K562 (cell line): ENCODE results near the gene RBM12. TPM values are rescaled to one million over a fixed set of nuclear protein-coding genes. Genes with fewer than 3 reads are reported as not detected.
A peak's percentile ranks its signal among the peaks of the same experiment; 100 is the strongest.

Experiments used
- BRD4 ChIP-seq: fragments of 200-600 bp; sonication (generic); IDR thresholded peaks from 2 replicates; pipeline ENCODE4 v1.6.1; 2017; ENCODE audit warnings: inconsistent platforms
- COPS2 ChIP-seq: fragments of 450-650 bp; conservative IDR thresholded peaks from 2 replicates; pipeline ENCODE4 v1.6.1; 2016; ENCODE audit warnings: mild to moderate bottlenecking, moderate library complexity
- GTF2A2 ChIP-seq: IDR thresholded peaks from 2 replicates; pipeline ENCODE4 v1.6.1; 2016; ENCODE audit warnings: mild to moderate bottlenecking, missing genetic modification characterization, missing compliant biosample characterization
- HCFC1 ChIP-seq: IDR thresholded peaks from 2 replicates; pipeline ENCODE4 v1.6.1; 2012; ENCODE audit warnings: low read depth, low read length, improper control_type of control experiment
- L3MBTL2 ChIP-seq: fragments of 450-650 bp; IDR thresholded peaks from 2 replicates; pipeline ENCODE4 v1.6.1; 2016; ENCODE audit warnings: mild to moderate bottlenecking, moderate library complexity
- LARP7 ChIP-seq: fragments of 450-650 bp; IDR thresholded peaks from 2 replicates; pipeline ENCODE4 v1.6.1; 2016
- NCOR1 ChIP-seq: fragments of 450-650 bp; IDR thresholded peaks from 2 replicates; pipeline ENCODE4 v1.6.1; 2016; ENCODE audit warnings: mild to moderate bottlenecking, moderate library complexity
- OTX1 ChIP-seq: fragments of 450-650 bp; formaldehyde crosslinking; IDR thresholded peaks from 2 replicates; pipeline ENCODE4 v1.4.0; 2022; ENCODE audit warnings: mild to moderate bottlenecking
- PCBP2 ChIP-seq: fragments of 200-400 bp; formaldehyde crosslinking; IDR thresholded peaks from 2 replicates; pipeline ENCODE4 v1.6.1; 2018; ENCODE audit warnings: low read length, low read depth, mild to moderate bottlenecking, moderate library complexity; ENCODE audit not compliant: poor library complexity, severe bottlenecking
- RNF2 ChIP-seq: sonication (generic); IDR thresholded peaks from 2 replicates; pipeline ENCODE4 v1.6.1; 2016
- SMAD4 ChIP-seq: fragments of 250-450 bp; sonication (Bioruptor Pico); conservative IDR thresholded peaks from 2 replicates; pipeline ENCODE4 v1.8.0; 2021; ENCODE audit warnings: inconsistent platforms, mild to moderate bottlenecking, moderate library complexity
- SUPT5H ChIP-seq: fragments of 450-650 bp; IDR thresholded peaks from 2 replicates; pipeline ENCODE4 v1.6.1; 2016
- TAF1 ChIP-seq: IDR thresholded peaks from 2 replicates; pipeline ENCODE4 v1.6.1; 2011; ENCODE audit warnings: mild to moderate bottlenecking, low read length, moderate library complexity; ENCODE audit not compliant: insufficient read depth, control insufficient read depth, severe bottlenecking; ENCODE audit errors: extremely low read depth
- ZNF134 ChIP-seq: fragments of 250-450 bp; sonication (Bioruptor Pico); conservative IDR thresholded peaks from 2 replicates; pipeline ENCODE4 v1.4.0; 2020
- ZNF174 ChIP-seq: fragments of 250-450 bp; sonication (Bioruptor Pico); IDR thresholded peaks from 2 replicates; pipeline ENCODE4 v1.4.0; 2020; ENCODE audit warnings: mild to moderate bottlenecking
- polyA plus RNA-seq, 8 experiments: library from polyadenylated mRNA; depleted of rRNA in 4 of 8; stranded (reverse) in 5 of 8; unstranded in 3 of 8; fragments of >200 nt; fragmentation: Nextera tagmentation in 2 of 8; fragmentation: Illumina TruSeq in 1 of 8; extraction: Ambion mirVana in 2 of 8; extraction: Trizol in 1 of 8; gene quantifications; 2 replicates each; pipeline versions ENCODE4 v1.2.1 to v1.2.3, GENCODE V29; 2011 to 2014; ENCODE audit warnings: inconsistent platforms in 1 of 8, missing spikeins in 1 of 8
- total RNA-seq, 7 experiments: library from RNA; depleted of rRNA in 6 of 7; stranded (reverse); fragments of >200 nt in 6 of 7; fragmentation: Illumina TruSeq in 2 of 7; extraction: Trizol in 2 of 7; gene quantifications; 2 replicates each; pipeline versions ENCODE4 v1.2.1 to v1.2.3, GENCODE V29; 2011 to 2021; ENCODE audit warnings: low replicate concordance in 1 of 7
- TF ChIP-seq, protein P1 (sequence below): fragments of 250-450 bp; sonication (Bioruptor Pico); IDR thresholded peaks from 2 replicates; pipeline ENCODE4 v1.8.0; 2022; ENCODE audit warnings: moderate library complexity, mild to moderate bottlenecking, inconsistent platforms
- TF ChIP-seq, protein P2 (sequence below), 3 experiments: fragments of 200-800 bp in 1 of 3; fragments of 250-450 bp in 1 of 3; fragments of 450-650 bp in 1 of 3; sonication (Bioruptor Pico) in 1 of 3; sonication (Bioruptor generic) in 1 of 3; formaldehyde crosslinking in 1 of 3; IDR thresholded peaks; 2 replicates each; pipeline versions ENCODE4 v1.6.1 to v1.8.0; 2016 to 2022; ENCODE audit warnings: mild to moderate bottlenecking in 2 of 3, missing genetic modification characterization in 2 of 3, missing compliant biosample characterization in 1 of 3, moderate library complexity in 1 of 3
- TF ChIP-seq, protein P3 (sequence below): IDR thresholded peaks from 2 replicates; pipeline ENCODE4 v1.6.1; 2011; ENCODE audit warnings: borderline replicate concordance, low read depth, mild to moderate bottlenecking, moderate library complexity, low read length; ENCODE audit not compliant: insufficient read depth, poor library complexity, severe bottlenecking
- TF ChIP-seq, protein P4 (sequence below): sonication (generic); formaldehyde crosslinking; IDR thresholded peaks from 2 replicates; pipeline ENCODE4 v1.8.0; 2022; ENCODE audit warnings: missing genetic modification reagents, mild to moderate bottlenecking, moderate library complexity, borderline replicate concordance

RBM12 gene
- total and polyA plus RNA-seq, 9 of the 15 experiments (the other 6 are each of a cell fraction or from before 2014, with no cell fraction given): 5.0 to 162 (median 73.3) TPM

DNA sequence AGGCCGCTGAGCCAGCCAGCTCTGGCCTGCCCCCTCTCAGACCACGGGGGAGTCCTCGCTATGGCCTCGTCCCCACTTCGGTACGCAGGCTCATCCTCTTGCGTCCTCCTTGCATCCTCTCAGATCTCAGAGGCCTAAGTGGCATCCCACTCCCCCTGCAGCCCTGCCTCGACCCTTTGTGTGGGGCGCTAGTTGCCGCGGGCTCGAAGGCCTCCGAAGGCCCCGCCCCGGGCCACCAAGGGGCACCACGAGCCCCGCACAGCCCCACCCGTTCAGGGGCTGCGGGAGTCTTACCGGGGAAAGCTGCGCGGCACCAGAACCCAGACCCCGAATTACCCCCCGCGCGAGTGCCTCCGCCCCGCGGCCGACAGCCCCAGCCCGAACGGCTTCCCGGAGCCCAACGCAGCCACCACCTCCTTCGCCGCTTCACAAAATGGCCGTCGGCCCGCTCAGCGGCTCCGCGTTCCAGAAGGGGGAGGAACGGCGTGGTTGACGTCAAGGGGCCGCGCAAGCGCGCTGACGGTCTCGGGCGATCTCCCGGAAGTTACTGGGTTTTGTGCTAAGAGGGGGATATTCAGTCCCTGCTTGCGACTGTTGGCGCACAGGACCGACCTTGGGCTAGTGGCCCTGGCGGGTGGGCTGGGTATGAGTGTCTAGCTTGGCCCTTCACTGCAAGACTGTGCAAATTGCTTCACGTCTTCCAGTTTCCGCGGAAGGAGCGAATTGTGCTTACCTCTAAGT lies at the start of gene RBM12, which contains the start of gene CPNE1 (continued):
- TF ChIP-seq ZNF174 (CRISPR knock-in tag) (no peak), NCOR1 (0 out of 2 replicates have a peak, but pooled peaks have one; percentile 23), SMAD4 (CRISPR knock-in tag) (no peak), ZNF134 (CRISPR knock-in tag) (0 out of 2 replicates have a peak, but pooled peaks have one; percentile 6), COPS2 (no peak), LARP7 (no peak), OTX1 (CRISPR knock-in tag) (no peak; the same call in 1 of the 2 replicates), RNF2 (peak; percentile 58), TAF1 (peak; percentile 97), SUPT5H (peak; percentile 98), PCBP2 (peak; percentile 71), BRD4 (peak; percentile 96), HCFC1 (peak; percentile 52), L3MBTL2 (peak; percentile 97), GTF2A2 (tag) (peak; percentile 56; the same call in 1 of the 2 replicates)
- TF ChIP-seq, protein P1, sequence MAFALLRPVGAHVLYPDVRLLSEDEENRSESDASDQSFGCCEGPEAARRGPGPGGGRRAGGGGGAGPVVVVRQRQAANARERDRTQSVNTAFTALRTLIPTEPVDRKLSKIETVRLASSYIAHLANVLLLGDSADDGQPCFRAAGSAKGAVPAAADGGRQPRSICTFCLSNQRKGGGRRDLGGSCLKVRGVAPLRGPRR (CRISPR knock-in tag): no peak
- TF ChIP-seq, protein P2, sequence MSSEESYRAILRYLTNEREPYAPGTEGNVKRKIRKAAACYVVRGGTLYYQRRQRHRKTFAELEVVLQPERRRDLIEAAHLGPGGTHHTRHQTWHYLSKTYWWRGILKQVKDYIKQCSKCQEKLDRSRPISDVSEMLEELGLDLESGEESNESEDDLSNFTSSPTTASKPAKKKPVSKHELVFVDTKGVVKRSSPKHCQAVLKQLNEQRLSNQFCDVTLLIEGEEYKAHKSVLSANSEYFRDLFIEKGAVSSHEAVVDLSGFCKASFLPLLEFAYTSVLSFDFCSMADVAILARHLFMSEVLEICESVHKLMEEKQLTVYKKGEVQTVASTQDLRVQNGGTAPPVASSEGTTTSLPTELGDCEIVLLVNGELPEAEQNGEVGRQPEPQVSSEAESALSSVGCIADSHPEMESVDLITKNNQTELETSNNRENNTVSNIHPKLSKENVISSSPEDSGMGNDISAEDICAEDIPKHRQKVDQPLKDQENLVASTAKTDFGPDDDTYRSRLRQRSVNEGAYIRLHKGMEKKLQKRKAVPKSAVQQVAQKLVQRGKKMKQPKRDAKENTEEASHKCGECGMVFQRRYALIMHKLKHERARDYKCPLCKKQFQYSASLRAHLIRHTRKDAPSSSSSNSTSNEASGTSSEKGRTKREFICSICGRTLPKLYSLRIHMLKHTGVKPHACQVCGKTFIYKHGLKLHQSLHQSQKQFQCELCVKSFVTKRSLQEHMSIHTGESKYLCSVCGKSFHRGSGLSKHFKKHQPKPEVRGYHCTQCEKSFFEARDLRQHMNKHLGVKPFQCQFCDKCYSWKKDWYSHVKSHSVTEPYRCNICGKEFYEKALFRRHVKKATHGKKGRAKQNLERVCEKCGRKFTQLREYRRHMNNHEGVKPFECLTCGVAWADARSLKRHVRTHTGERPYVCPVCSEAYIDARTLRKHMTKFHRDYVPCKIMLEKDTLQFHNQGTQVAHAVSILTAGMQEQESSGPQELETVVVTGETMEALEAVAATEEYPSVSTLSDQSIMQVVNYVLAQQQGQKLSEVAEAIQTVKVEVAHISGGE (CRISPR knock-in tag; IDR thresholded peaks at IDR 0.05): peak in 1 of 3 experiments; percentile 49; a peak in 1 of 6 replicates
- TF ChIP-seq, protein P3, sequence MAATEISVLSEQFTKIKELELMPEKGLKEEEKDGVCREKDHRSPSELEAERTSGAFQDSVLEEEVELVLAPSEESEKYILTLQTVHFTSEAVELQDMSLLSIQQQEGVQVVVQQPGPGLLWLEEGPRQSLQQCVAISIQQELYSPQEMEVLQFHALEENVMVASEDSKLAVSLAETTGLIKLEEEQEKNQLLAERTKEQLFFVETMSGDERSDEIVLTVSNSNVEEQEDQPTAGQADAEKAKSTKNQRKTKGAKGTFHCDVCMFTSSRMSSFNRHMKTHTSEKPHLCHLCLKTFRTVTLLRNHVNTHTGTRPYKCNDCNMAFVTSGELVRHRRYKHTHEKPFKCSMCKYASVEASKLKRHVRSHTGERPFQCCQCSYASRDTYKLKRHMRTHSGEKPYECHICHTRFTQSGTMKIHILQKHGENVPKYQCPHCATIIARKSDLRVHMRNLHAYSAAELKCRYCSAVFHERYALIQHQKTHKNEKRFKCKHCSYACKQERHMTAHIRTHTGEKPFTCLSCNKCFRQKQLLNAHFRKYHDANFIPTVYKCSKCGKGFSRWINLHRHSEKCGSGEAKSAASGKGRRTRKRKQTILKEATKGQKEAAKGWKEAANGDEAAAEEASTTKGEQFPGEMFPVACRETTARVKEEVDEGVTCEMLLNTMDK: peak; percentile 1
- TF ChIP-seq, protein P4, sequence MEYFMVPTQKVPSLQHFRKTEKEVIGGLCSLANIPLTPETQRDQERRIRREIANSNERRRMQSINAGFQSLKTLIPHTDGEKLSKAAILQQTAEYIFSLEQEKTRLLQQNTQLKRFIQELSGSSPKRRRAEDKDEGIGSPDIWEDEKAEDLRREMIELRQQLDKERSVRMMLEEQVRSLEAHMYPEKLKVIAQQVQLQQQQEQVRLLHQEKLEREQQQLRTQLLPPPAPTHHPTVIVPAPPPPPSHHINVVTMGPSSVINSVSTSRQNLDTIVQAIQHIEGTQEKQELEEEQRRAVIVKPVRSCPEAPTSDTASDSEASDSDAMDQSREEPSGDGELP (CRISPR knock-in tag): peak; percentile 68; the same call in 1 of the 2 replicates
